ENCODE measurements around the gene ZNF776.
"Not testable (repeated sequence)": the region's sequence is repeated elsewhere in the genome, so short reads cannot be mapped to it uniquely, and the experiment has no call there.

The ZNF776 gene

DNA sequence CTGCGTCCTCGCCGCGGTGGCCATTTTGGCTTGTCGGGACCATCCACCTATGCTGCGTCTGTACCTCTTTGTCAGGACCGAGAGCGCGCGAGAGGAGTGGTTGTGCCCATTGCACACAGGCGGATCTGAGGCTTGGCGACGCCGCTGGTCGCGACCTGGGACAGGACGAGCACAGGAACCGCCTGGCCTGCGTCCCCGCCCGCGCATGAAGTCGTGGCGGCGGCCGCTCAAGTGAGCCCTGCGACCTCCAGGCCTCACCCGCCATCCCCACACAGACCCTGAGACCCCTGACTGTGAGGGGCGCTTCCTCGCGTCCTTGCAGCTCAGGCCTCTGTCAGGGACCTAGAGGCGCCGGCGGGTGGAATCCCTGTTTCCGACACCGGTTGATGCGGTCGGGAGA lies 39.7 kb downstream of the ZNF776 start:
- TF ChIP-seq, protein P1, sequence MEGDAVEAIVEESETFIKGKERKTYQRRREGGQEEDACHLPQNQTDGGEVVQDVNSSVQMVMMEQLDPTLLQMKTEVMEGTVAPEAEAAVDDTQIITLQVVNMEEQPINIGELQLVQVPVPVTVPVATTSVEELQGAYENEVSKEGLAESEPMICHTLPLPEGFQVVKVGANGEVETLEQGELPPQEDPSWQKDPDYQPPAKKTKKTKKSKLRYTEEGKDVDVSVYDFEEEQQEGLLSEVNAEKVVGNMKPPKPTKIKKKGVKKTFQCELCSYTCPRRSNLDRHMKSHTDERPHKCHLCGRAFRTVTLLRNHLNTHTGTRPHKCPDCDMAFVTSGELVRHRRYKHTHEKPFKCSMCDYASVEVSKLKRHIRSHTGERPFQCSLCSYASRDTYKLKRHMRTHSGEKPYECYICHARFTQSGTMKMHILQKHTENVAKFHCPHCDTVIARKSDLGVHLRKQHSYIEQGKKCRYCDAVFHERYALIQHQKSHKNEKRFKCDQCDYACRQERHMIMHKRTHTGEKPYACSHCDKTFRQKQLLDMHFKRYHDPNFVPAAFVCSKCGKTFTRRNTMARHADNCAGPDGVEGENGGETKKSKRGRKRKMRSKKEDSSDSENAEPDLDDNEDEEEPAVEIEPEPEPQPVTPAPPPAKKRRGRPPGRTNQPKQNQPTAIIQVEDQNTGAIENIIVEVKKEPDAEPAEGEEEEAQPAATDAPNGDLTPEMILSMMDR (IDR thresholded peaks at IDR 0.05; ENCODE audit: low read depth, low read length): no peak
- Histone ChIP-seq H3K4me1 (no peaks in the 10 kb centered on the region), H3K4me3 (ENCODE audit: low read depth, low read length) (no peak overlapping the region), H3K36me3 (peaks cover 33% of the 10 kb centered on the region), H3K27me3 (no peaks in the 10 kb centered on the region), H3K9me3 (no peaks in the 10 kb centered on the region)
- DNase-seq: no peak

DNA sequence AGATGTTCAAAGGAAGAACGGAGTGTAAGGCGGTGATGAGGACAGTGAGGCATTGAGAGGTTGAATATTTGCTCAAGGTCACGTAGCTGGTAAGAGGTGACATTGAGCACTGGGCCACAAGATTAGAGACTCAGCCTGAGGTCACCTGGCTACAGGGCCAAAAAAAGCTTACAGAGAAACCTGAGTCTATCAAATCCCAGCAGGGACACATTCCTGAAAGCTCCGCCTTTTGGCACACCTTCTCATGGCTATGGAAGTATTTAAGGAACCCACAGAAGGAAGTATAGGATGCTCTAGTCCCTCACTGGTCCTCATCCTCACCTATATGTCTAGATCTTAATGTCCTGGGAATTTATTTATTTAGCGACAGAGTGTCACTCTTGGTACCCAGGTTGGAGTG lies 40.3 kb downstream of the ZNF776 start:
- H3K4me1 ChIP-seq: no peaks in the 10 kb centered on the region
- DNase-seq: no peak
- H3K4me3 ChIP-seq (ENCODE audit: low read depth, low read length): no peak overlapping the region
- TF ChIP-seq, protein P1 (IDR thresholded peaks at IDR 0.05; ENCODE audit: low read depth, low read length): no peak
- H3K36me3 ChIP-seq: peaks cover 31% of the 10 kb centered on the region
- H3K9me3 ChIP-seq: no peaks in the 10 kb centered on the region
- no peaks in the 10 kb centered on the region for H3K27me3 ChIP-seq

DNA sequence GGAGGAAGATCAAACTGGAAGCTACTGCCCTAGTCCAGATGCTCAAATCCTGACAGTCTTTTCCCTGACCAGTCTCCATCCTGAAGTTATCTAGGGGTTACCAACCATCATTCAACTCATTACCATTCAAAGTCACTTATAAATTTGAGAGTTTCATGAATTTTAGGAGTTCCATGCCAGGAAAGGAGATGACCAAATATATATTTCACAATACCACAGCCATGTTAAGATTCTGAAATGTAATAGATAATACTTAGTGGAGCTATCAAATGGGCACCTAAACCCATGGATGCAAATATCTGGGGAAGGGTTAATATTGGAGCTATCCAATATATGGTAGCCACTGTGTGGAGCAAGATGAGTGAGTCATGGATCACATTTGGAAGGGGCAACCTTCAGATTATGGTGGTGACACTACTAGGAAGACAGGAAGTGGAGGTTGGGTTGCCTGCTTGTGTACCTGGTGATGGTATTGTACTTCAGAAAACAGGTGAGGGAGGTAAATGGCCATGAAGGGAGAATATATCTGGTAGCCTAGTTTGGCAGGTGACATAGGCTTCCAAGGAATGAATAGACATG lies 41.6 kb downstream of the ZNF776 start:
- no peak overlapping the region for H3K4me3 ChIP-seq (ENCODE audit: low read depth, low read length)
- H3K36me3 ChIP-seq: peaks cover 32% of the 10 kb centered on the region
- no peaks in the 10 kb centered on the region for H3K4me1 ChIP-seq
- TF ChIP-seq, protein P1 (IDR thresholded peaks at IDR 0.05; ENCODE audit: low read depth, low read length): no peak
- no peaks in the 10 kb centered on the region for H3K27me3 ChIP-seq
- H3K9me3 ChIP-seq: no peaks in the 10 kb centered on the region
- DNase-seq: no peak

DNA sequence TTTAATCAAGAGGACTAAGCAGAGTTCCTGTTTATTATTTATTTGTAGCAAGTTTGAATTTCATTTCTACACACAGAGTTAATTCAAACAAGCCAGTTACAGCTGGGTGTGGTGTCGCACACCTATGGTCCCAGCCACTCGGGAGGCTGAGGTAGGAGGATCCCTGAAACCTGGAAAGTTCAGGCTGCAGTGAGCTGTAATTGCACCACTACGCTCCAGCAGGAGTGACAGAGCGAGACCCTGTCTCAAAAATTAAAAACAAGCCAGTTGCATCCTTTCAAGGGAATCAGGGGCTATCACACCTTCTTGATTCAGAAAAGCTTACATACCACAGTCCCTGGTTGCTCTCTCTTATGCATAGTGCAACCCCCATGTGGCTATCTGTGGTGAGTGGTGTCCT lies 42.7 kb downstream of the ZNF776 start:
- Histone ChIP-seq H3K36me3 (peaks cover 28% of the 10 kb centered on the region), H3K27me3 (no peaks in the 10 kb centered on the region), H3K4me1 (no peaks in the 10 kb centered on the region), H3K9me3 (no peaks in the 10 kb centered on the region), H3K4me3 (ENCODE audit: low read depth, low read length) (no peak overlapping the region)
- DNase-seq: no peak
- TF ChIP-seq, protein P1 (IDR thresholded peaks at IDR 0.05; ENCODE audit: low read depth, low read length): no peak

DNA sequence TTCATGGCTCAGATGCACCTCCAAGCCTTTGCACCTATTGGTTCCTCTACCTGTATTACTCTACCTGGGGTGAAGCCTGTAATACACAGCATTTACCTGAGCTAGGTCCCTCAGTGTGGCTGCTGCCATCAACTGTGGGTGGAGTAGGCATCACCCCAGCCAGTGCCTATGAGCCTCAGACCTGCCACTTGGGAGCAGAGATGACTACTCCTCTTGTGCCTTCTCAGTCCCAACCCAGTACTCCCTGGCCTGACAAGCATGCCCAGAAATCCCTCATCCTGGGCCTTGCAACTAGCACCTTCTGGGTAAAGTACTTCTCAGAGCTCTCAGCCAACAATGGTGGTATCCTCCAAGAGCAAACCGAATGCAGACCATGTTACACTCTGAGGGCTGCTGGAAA lies 50.0 kb downstream of the ZNF776 start:
- H3K36me3 ChIP-seq: peaks cover 21% of the 10 kb centered on the region
- H3K4me1 ChIP-seq; H3K9me3 ChIP-seq; DNase-seq; H3K4me3 ChIP-seq (ENCODE audit: low read depth, low read length); H3K27me3 ChIP-seq: not testable (repeated sequence)

DNA sequence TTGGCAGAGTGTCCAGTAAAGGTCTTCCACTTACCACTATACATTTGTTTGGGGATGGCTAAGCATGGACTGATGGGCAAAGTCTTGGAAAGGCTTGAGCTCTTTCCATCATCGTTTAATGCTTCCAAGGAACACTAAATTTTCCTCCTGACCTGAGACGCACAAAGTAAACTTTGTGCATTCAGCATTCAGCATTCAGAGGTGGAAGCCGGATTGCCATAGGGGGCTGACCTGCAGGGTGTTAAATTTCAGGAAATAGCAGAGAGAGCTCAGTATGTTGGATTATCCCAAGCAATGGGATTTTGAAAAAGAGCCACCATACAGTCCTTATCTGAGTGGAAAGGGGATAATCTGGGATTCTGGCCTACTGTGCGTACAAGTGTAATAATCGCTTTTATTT lies 54.1 kb downstream of the ZNF776 start:
- H3K27me3 ChIP-seq: no peaks in the 10 kb centered on the region
- H3K9me3 ChIP-seq: no peaks in the 10 kb centered on the region
- no peak overlapping the region for H3K4me3 ChIP-seq (ENCODE audit: low read depth, low read length)
- no peak for DNase-seq
- no peaks in the 10 kb centered on the region for H3K4me1 ChIP-seq
- H3K36me3 ChIP-seq: peaks cover 5% of the 10 kb centered on the region; the same call in 1 of the 2 replicates
- TF ChIP-seq, protein P1 (IDR thresholded peaks at IDR 0.05; ENCODE audit: low read depth, low read length): no peak

DNA sequence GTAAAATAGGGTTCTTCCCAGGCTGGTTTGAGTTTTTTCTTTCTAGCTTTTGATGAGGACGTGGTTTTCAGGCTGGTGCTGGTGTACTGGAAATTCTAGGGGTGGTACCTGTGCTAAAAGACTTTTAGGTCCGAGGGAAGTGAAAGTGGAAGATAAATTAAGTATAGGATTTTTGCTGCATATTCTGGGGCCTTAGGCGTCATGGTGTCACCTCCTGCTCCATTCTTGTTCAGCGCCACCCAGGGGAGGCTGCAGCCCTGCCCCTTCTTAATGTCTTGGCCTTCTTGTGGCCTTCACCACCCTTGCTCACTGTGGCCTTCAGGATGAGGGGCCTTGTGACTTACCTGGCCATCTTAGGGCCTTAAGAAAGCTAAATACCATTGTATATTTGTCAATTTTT lies 55.7 kb downstream of the ZNF776 start:
- no peaks in the 10 kb centered on the region for H3K9me3 ChIP-seq
- no peaks in the 10 kb centered on the region for H3K4me1 ChIP-seq
- no peak overlapping the region for H3K4me3 ChIP-seq (ENCODE audit: low read depth, low read length)
- H3K27me3 ChIP-seq: no peaks in the 10 kb centered on the region
- TF ChIP-seq, protein P1 (IDR thresholded peaks at IDR 0.05; ENCODE audit: low read depth, low read length): no peak
- H3K36me3 ChIP-seq: peaks cover 7% of the 10 kb centered on the region
- no peak for DNase-seq
